ENCODE results near the gene ITPK1.

DNA sequence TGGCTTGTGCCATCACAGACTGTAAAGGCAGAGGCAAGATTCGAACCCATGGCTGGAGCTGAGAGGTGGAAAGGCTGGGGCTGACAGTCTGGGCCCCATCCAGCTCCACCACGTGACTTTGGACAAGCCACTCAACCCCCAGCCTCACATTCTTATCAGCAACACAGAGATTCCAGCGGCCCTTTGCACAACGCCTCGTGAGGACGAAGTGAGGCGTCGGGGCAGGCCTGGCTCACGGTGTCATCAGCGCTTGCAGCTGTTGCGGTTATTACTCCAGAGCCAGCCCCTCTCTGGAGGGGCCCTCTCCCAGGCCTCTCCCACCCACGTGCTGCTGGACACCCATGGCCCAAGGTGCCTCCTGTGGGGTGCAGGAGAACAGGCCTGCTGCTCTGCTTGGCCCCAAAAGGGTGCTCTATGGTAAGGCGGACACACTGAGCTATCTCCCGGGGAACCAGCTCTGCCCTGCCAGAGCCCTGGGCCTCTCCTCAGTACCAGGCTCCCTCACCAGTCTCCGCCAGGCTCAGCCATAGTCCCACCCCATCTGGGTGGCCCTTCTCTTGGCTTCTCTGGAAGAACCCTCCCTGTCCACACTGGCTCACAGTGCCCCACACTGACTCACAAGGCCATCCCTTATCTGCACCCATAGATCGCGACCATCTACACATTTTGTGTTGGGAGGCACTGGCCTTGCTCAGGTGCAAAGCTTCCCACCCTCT, 171.7 kb downstream of the ITPK1 start:
- TF ChIP-seq, protein P1, sequence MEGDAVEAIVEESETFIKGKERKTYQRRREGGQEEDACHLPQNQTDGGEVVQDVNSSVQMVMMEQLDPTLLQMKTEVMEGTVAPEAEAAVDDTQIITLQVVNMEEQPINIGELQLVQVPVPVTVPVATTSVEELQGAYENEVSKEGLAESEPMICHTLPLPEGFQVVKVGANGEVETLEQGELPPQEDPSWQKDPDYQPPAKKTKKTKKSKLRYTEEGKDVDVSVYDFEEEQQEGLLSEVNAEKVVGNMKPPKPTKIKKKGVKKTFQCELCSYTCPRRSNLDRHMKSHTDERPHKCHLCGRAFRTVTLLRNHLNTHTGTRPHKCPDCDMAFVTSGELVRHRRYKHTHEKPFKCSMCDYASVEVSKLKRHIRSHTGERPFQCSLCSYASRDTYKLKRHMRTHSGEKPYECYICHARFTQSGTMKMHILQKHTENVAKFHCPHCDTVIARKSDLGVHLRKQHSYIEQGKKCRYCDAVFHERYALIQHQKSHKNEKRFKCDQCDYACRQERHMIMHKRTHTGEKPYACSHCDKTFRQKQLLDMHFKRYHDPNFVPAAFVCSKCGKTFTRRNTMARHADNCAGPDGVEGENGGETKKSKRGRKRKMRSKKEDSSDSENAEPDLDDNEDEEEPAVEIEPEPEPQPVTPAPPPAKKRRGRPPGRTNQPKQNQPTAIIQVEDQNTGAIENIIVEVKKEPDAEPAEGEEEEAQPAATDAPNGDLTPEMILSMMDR (tag by site-specific recombination; IDR thresholded peaks at IDR 0.05) = no peak
- no peak for TF ChIP-seq ZNF184 (tag by site-specific recombination; IDR thresholded peaks at IDR 0.05)
- TF ChIP-seq, protein P2, sequence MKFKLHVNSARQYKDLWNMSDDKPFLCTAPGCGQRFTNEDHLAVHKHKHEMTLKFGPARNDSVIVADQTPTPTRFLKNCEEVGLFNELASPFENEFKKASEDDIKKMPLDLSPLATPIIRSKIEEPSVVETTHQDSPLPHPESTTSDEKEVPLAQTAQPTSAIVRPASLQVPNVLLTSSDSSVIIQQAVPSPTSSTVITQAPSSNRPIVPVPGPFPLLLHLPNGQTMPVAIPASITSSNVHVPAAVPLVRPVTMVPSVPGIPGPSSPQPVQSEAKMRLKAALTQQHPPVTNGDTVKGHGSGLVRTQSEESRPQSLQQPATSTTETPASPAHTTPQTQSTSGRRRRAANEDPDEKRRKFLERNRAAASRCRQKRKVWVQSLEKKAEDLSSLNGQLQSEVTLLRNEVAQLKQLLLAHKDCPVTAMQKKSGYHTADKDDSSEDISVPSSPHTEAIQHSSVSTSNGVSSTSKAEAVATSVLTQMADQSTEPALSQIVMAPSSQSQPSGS (tag by site-specific recombination; IDR thresholded peaks at IDR 0.05; ENCODE audit: low read depth) = no peak
- TF ChIP-seq, protein P3, sequence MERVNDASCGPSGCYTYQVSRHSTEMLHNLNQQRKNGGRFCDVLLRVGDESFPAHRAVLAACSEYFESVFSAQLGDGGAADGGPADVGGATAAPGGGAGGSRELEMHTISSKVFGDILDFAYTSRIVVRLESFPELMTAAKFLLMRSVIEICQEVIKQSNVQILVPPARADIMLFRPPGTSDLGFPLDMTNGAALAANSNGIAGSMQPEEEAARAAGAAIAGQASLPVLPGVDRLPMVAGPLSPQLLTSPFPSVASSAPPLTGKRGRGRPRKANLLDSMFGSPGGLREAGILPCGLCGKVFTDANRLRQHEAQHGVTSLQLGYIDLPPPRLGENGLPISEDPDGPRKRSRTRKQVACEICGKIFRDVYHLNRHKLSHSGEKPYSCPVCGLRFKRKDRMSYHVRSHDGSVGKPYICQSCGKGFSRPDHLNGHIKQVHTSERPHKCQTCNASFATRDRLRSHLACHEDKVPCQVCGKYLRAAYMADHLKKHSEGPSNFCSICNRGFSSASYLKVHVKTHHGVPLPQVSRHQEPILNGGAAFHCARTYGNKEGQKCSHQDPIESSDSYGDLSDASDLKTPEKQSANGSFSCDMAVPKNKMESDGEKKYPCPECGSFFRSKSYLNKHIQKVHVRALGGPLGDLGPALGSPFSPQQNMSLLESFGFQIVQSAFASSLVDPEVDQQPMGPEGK (tag by site-specific recombination; IDR thresholded peaks at IDR 0.05) = no peak
- no peak for TF ChIP-seq ZFP69B (tag by site-specific recombination; IDR thresholded peaks at IDR 0.05)
